ENCODE data around the gene CTSD. TPM values are rescaled to one million over a fixed set of nuclear protein-coding genes. Genes with fewer than 3 reads are reported as not detected.

Gene CTSD
- total and polyA plus RNA-seq, 2 experiments from 2014 or later = 67.1 to 251 TPM

DNA sequence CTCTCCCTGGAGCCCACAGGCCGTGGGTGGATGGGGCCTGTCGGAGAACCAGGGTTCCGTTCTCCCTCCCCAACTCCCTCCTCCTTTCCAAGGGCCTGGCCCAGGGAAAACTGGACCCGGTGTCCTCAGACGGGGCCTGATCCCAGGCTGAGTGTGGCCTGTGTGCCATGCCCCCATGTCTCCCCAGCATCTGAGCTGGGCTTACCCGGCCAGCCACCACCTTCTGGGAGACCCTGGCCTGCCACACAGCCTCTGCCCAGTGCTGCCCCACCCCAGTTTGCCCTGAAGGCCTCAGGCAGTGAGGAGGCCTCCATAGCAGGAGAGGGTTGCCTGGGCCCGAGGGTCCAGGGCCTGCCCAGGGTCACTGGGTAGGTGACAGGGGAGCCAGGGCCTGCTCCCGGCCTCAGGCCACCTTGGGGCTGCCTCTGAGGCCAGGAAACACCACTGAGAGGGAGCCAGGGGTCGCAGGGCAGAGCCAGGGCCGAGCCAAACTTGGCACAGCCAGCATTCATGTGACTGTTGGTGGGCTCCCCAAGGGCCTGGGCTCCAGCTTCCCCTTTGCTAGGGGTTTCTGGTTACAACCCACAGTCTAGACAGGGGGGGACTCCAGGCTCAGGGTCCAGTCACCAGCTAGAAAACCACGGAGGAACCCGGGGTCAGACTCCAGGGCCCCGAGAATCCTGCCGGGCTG, 12.7 kb downstream of the CTSD start:
- Mint-ChIP-seq H3K27me3 (ENCODE audit: insufficient read depth, low read depth, poor library complexity) (peaks cover 40% of the 10 kb centered on the region), H3K4me3 (no peak overlapping the region), H3K36me3 (ENCODE audit: low read depth) (peaks cover 14% of the 10 kb centered on the region), H3K9me3 (peaks cover 3% of the 10 kb centered on the region; the same call in 2 of the 3 replicates), H3K4me1 (peaks cover 16% of the 10 kb centered on the region; the same call in 2 of the 3 replicates), H3K27ac (no peak overlapping the region)
- no peak for DNase-seq (ENCODE audit: low spot score)
- TF ChIP-seq, protein P1, sequence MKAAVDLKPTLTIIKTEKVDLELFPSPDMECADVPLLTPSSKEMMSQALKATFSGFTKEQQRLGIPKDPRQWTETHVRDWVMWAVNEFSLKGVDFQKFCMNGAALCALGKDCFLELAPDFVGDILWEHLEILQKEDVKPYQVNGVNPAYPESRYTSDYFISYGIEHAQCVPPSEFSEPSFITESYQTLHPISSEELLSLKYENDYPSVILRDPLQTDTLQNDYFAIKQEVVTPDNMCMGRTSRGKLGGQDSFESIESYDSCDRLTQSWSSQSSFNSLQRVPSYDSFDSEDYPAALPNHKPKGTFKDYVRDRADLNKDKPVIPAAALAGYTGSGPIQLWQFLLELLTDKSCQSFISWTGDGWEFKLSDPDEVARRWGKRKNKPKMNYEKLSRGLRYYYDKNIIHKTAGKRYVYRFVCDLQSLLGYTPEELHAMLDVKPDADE (IDR thresholded peaks at IDR 0.05) = no peak
- TF ChIP-seq ZNF114 (CRISPR knock-in tag; IDR thresholded peaks at IDR 0.05) = no peak
- TF ChIP-seq STAT1 (IDR thresholded peaks at IDR 0.05; ENCODE audit: unreplicated experiment) = no peak
- TF ChIP-seq, protein P2, sequence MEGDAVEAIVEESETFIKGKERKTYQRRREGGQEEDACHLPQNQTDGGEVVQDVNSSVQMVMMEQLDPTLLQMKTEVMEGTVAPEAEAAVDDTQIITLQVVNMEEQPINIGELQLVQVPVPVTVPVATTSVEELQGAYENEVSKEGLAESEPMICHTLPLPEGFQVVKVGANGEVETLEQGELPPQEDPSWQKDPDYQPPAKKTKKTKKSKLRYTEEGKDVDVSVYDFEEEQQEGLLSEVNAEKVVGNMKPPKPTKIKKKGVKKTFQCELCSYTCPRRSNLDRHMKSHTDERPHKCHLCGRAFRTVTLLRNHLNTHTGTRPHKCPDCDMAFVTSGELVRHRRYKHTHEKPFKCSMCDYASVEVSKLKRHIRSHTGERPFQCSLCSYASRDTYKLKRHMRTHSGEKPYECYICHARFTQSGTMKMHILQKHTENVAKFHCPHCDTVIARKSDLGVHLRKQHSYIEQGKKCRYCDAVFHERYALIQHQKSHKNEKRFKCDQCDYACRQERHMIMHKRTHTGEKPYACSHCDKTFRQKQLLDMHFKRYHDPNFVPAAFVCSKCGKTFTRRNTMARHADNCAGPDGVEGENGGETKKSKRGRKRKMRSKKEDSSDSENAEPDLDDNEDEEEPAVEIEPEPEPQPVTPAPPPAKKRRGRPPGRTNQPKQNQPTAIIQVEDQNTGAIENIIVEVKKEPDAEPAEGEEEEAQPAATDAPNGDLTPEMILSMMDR (conservative IDR thresholded peaks at IDR 0.05; ENCODE audit: low read depth in 2 of 2) = no peak
- TF ChIP-seq JUNB (IDR thresholded peaks at IDR 0.05; ENCODE audit: unreplicated experiment) = no peak
- TF ChIP-seq, protein P3, sequence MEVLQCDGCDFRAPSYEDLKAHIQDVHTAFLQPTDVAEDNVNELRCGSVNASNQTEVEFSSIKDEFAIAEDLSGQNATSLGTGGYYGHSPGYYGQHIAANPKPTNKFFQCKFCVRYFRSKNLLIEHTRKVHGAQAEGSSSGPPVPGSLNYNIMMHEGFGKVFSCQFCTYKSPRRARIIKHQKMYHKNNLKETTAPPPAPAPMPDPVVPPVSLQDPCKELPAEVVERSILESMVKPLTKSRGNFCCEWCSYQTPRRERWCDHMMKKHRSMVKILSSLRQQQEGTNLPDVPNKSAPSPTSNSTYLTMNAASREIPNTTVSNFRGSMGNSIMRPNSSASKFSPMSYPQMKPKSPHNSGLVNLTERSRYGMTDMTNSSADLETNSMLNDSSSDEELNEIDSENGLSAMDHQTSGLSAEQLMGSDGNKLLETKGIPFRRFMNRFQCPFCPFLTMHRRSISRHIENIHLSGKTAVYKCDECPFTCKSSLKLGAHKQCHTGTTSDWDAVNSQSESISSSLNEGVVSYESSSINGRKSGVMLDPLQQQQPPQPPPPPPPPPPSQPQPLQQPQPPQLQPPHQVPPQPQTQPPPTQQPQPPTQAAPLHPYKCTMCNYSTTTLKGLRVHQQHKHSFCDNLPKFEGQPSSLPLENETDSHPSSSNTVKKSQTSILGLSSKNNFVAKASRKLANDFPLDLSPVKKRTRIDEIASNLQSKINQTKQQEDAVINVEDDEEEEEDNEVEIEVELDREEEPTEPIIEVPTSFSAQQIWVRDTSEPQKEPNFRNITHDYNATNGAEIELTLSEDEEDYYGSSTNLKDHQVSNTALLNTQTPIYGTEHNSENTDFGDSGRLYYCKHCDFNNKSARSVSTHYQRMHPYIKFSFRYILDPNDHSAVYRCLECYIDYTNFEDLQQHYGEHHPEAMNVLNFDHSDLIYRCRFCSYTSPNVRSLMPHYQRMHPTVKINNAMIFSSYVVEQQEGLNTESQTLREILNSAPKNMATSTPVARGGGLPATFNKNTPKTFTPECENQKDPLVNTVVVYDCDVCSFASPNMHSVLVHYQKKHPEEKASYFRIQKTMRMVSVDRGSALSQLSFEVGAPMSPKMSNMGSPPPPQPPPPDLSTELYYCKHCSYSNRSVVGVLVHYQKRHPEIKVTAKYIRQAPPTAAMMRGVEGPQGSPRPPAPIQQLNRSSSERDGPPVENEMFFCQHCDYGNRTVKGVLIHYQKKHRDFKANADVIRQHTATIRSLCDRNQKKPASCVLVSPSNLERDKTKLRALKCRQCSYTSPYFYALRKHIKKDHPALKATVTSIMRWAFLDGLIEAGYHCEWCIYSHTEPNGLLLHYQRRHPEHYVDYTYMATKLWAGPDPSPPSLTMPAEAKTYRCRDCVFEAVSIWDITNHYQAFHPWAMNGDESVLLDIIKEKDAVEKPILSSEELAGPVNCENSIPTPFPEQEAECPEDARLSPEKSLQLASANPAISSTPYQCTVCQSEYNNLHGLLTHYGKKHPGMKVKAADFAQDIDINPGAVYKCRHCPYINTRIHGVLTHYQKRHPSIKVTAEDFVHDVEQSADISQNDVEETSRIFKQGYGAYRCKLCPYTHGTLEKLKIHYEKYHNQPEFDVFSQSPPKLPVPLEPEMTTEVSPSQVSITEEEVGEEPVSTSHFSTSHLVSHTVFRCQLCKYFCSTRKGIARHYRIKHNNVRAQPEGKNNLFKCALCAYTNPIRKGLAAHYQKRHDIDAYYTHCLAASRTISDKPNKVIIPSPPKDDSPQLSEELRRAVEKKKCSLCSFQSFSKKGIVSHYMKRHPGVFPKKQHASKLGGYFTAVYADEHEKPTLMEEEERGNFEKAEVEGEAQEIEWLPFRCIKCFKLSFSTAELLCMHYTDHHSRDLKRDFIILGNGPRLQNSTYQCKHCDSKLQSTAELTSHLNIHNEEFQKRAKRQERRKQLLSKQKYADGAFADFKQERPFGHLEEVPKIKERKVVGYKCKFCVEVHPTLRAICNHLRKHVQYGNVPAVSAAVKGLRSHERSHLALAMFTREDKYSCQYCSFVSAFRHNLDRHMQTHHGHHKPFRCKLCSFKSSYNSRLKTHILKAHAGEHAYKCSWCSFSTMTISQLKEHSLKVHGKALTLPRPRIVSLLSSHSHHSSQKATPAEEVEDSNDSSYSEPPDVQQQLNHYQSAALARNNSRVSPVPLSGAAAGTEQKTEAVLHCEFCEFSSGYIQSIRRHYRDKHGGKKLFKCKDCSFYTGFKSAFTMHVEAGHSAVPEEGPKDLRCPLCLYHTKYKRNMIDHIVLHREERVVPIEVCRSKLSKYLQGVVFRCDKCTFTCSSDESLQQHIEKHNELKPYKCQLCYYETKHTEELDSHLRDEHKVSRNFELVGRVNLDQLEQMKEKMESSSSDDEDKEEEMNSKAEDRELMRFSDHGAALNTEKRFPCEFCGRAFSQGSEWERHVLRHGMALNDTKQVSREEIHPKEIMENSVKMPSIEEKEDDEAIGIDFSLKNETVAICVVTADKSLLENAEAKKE (CRISPR knock-in tag; IDR thresholded peaks at IDR 0.05) = no peak
- TF ChIP-seq POLR2AphosphoS5 (IDR thresholded peaks at IDR 0.05; ENCODE audit: low read depth) = no peak
- no peak for TF ChIP-seq EZH2 (IDR thresholded peaks at IDR 0.05; ENCODE audit: low read depth, unreplicated experiment)
- no peak for TF ChIP-seq CREB1 (CRISPR knock-in tag; IDR thresholded peaks at IDR 0.05; ENCODE audit: low read depth)
- TF ChIP-seq NANOG (IDR thresholded peaks at IDR 0.05; ENCODE audit: borderline replicate concordance) = no peak
- TF ChIP-seq ZNF331 (CRISPR knock-in tag; IDR thresholded peaks at IDR 0.05; ENCODE audit: low read depth) = no peak
- TF ChIP-seq REST (IDR thresholded peaks at IDR 0.05; ENCODE audit: unreplicated experiment) = no peak
- no peak for TF ChIP-seq EZH2phosphoT487 (IDR thresholded peaks at IDR 0.05; ENCODE audit: unreplicated experiment)
- no peak overlapping the region for H2AFZ ChIP-seq
- peaks cover 36% of the 10 kb centered on the region for H3K27me3 ChIP-seq (ENCODE audit: insufficient read depth)
- H3K4me1 ChIP-seq (ENCODE audit: insufficient read depth) = no peaks in the 10 kb centered on the region; the same call in 1 of the 2 replicates
- H3K4me3 ChIP-seq = no peak overlapping the region
- no peaks in the 10 kb centered on the region for H3K36me3 ChIP-seq (ENCODE audit: insufficient read depth)
- H4K20me1 ChIP-seq (replicated peaks; ENCODE audit: insufficient read depth) = no peaks in the 10 kb centered on the region
- H3K4me2 ChIP-seq = no peak overlapping the region
- no peaks in the 10 kb centered on the region for H3K9me2 ChIP-seq (ENCODE audit: insufficient read depth)
- no peaks in the 10 kb centered on the region for H3K79me2 ChIP-seq (replicated peaks; ENCODE audit: insufficient read depth)
- ATAC-seq = peak; percentile 2; the same call in 2 of the 3 replicates
- no peak overlapping the region for H3K27ac ChIP-seq (ENCODE audit: low read depth)
- H3F3A ChIP-seq (replicated peaks; ENCODE audit: low read depth) = peaks cover 3% of the 10 kb centered on the region; the same call in 1 of the 2 replicates

Data from GM23338 (cell line).